Tibial artery (tissue), 4 donors: ENCODE results near the gene CCDC136.

Experiments used
- DNase-seq, 2 donors: peaks; one replicate each; pipeline ENCODE4 v3.0.0-alpha.2; 2019
- H3K27ac ChIP-seq, 2 donors: fragments of 200-600 bp; sonication (generic) in 1 of 2; 1 replicate in 1 of 2; 2 replicates in 1 of 2; pipeline ENCODE4 v1.5.1; 2018 to 2019; ENCODE audit warnings: mild to moderate bottlenecking in 1 of 2
- H3K27me3 ChIP-seq, 2 donors: fragments of 200-600 bp; sonication (generic) in 1 of 2; one replicate each; pipeline versions ENCODE4 v1.5.1 to v1.6.0; 2016 to 2019
- H3K36me3 ChIP-seq, 3 donors: fragments of 200-600 bp; sonication (generic) in 2 of 3; one replicate each; pipeline ENCODE4 v1.5.1; 2016 to 2019; ENCODE audit warnings: mild to moderate bottlenecking in 2 of 3
- H3K4me1 ChIP-seq, 4 donors: fragments of 200-600 bp; sonication (generic) in 2 of 4; 1 replicate in 3 of 4; 2 replicates in 1 of 4; pipeline ENCODE4 v1.5.1; 2016 to 2019
- H3K4me3 ChIP-seq, 2 donors: fragments of 200-600 bp; sonication (generic) in 1 of 2; 1 replicate in 1 of 2; 2 replicates in 1 of 2; pipeline ENCODE4 v1.5.1; 2018 to 2019; ENCODE audit warnings: mild to moderate bottlenecking in 2 of 2
- H3K9me3 ChIP-seq, 3 donors: fragments of 200-600 bp; sonication (generic) in 1 of 3; one replicate each; pipeline ENCODE4 v1.5.1; 2016 to 2019
- CTCF ChIP-seq, 2 experiments: fragments of 200-600 bp in 1 of 2; fragments of 450-650 bp in 1 of 2; IDR thresholded peaks; one replicate each; pipeline ENCODE4 v1.5.1; 2017 to 2019; ENCODE audit warnings: antibody characterized with exemption in 2 of 2, mild to moderate bottlenecking in 1 of 2, moderate library complexity in 1 of 2
- intact Hi-C: fragments of 100-400 bp; cut with DNase I; formaldehyde crosslinking; loops from one replicate; pipeline ENCODE4 v1.15.0; 2023; ENCODE audit warnings: low total_unique reads

The CCDC136 gene

GRCh38 chr7:128856001-128856718, 64.4 kb downstream of the CCDC136 start:
- TF ChIP-seq CTCF (IDR thresholded peaks at IDR 0.05): no peak
- H3K9me3 ChIP-seq: no peaks in the 10 kb centered on the region
- no peak for DNase-seq
- H3K4me1 ChIP-seq: peaks cover 13 to 29% (median 24%) of the 10 kb centered on the region in 4 donors
- H3K27me3 ChIP-seq: no peaks in the 10 kb centered on the region
- H3K4me3 ChIP-seq: no peak overlapping the region
- intact Hi-C loops: no loop called here
- peaks cover 40 to 58% (median 58%) of the 10 kb centered on the region in 3 donors for H3K36me3 ChIP-seq
- peak overlapping the region in 1 of 2 donors; percentile 38 for H3K27ac ChIP-seq

GRCh38 chr7:128858380-128859231, 66.8 kb downstream of the CCDC136 start:
- Histone ChIP-seq H3K36me3 (peaks cover 18 to 35% (median 34%) of the 10 kb centered on the region in 3 donors), H3K4me1 (peaks cover 13 to 41% (median 32%) of the 10 kb centered on the region in 4 donors), H3K27ac (peak overlapping the region; percentile 89 to 94), H3K9me3 (no peaks in the 10 kb centered on the region), H3K4me3 (no peak overlapping the region), H3K27me3 (no peaks in the 10 kb centered on the region)
- TF ChIP-seq CTCF (IDR thresholded peaks at IDR 0.05): no peak
- intact Hi-C loops: no loop called here
- peak; percentile 76 to 92 for DNase-seq

GRCh38 chr7:128859232-128860157, 67.7 kb downstream of the CCDC136 start:
- Histone ChIP-seq H3K4me1 (peaks cover 13 to 50% (median 39%) of the 10 kb centered on the region in 4 donors), H3K4me3 (no peak overlapping the region)
- intact Hi-C loops: loop anchor here (10.0 kb wide), 1 partner anchor 125 kb away; the partner anchor contains the start of gene CALU

GRCh38 chr7:128860158-128861073, 68.6 kb downstream of the CCDC136 start:
- intact Hi-C loops: loop anchor here (10.0 kb wide), 1 partner anchor 126 kb away; the partner anchor contains the start of gene CALU
- no peak for DNase-seq
- H3K27ac ChIP-seq: peak overlapping the region; percentile 89 to 94
- H3K4me1 ChIP-seq: peaks cover 13 to 53% (median 42%) of the 10 kb centered on the region in 4 donors
- H3K9me3 ChIP-seq: no peaks in the 10 kb centered on the region
- no peak overlapping the region for H3K4me3 ChIP-seq
- no peaks in the 10 kb centered on the region for H3K27me3 ChIP-seq
- peaks cover 7 to 24% (median 22%) of the 10 kb centered on the region in 3 donors for H3K36me3 ChIP-seq
- no peak for TF ChIP-seq CTCF (IDR thresholded peaks at IDR 0.05)

More at GRCh38 chr7:128859232-128860157, 67.7 kb downstream of the CCDC136 start:
- DNase-seq: no peak
- Histone ChIP-seq H3K9me3 (no peaks in the 10 kb centered on the region), H3K27me3 (no peaks in the 10 kb centered on the region), H3K27ac (peak overlapping the region; percentile 89 to 94), H3K36me3 (peaks cover 10 to 26% (median 25%) of the 10 kb centered on the region in 3 donors)
- TF ChIP-seq CTCF (IDR thresholded peaks at IDR 0.05): no peak
